DND-41 (cell line): ENCODE data around the gene MYH6.

Experiments
- EZH2 ChIP-seq: IDR thresholded peaks from 3 replicates; pipeline ENCODE4 v1.6.1; 2012; ENCODE audit warnings: borderline replicate concordance, low read depth, mild to moderate bottlenecking, moderate library complexity, low read length, inconsistent platforms; ENCODE audit not compliant: severe bottlenecking
- TF ChIP-seq, protein P1 (sequence below): IDR thresholded peaks from 2 replicates; pipeline ENCODE4 v1.5.1; 2012; ENCODE audit warnings: borderline replicate concordance, low read length, moderate library complexity, mild to moderate bottlenecking; ENCODE audit not compliant: poor library complexity, severe bottlenecking; ENCODE audit errors: extremely low read depth

DNA sequence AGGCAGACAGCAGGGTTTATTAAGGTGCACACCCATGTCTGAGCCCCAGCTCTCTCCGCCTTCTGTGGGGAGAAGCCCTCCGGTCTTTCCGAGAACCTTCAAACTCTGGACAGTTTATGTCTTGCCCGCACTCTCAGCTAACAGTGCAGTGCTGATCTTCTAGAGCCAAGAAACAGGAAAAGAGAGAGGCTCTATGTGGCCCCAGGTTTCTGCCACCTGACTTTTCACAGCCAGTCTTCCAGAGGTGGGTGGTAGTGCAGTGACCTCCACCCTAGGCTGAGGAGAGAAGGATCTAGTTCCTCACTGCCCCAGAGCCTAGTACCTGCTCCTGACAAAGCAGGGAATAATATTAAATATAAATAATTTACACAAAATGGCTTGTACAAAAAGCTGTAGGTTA, 51.4 kb downstream of the MYH6 start:
- TF ChIP-seq, protein P1, sequence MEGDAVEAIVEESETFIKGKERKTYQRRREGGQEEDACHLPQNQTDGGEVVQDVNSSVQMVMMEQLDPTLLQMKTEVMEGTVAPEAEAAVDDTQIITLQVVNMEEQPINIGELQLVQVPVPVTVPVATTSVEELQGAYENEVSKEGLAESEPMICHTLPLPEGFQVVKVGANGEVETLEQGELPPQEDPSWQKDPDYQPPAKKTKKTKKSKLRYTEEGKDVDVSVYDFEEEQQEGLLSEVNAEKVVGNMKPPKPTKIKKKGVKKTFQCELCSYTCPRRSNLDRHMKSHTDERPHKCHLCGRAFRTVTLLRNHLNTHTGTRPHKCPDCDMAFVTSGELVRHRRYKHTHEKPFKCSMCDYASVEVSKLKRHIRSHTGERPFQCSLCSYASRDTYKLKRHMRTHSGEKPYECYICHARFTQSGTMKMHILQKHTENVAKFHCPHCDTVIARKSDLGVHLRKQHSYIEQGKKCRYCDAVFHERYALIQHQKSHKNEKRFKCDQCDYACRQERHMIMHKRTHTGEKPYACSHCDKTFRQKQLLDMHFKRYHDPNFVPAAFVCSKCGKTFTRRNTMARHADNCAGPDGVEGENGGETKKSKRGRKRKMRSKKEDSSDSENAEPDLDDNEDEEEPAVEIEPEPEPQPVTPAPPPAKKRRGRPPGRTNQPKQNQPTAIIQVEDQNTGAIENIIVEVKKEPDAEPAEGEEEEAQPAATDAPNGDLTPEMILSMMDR, result no peak
- no peak for TF ChIP-seq EZH2
